Uterus (tissue), 2 donors: ENCODE results near the gene MTARC2.

Experiments used
- POLR2A ChIP-seq, 2 donors: fragments of 450-650 bp; IDR thresholded peaks; one replicate each; pipeline ENCODE4 v1.6.1; 2016; ENCODE audit warnings: antibody characterized with exemption in 2 of 2, mild to moderate bottlenecking in 1 of 2, moderate library complexity in 1 of 2
- TF ChIP-seq, protein P1 (sequence below), 4 experiments: fragments of 200-600 bp in 2 of 4; fragments of 450-650 bp in 2 of 4; sonication (generic) in 2 of 4; IDR thresholded peaks; one replicate each; pipeline ENCODE4 v1.5.1; 2016 to 2019; ENCODE audit warnings: antibody characterized with exemption in 4 of 4, mild to moderate bottlenecking in 2 of 4, moderate library complexity in 1 of 4

DNA sequence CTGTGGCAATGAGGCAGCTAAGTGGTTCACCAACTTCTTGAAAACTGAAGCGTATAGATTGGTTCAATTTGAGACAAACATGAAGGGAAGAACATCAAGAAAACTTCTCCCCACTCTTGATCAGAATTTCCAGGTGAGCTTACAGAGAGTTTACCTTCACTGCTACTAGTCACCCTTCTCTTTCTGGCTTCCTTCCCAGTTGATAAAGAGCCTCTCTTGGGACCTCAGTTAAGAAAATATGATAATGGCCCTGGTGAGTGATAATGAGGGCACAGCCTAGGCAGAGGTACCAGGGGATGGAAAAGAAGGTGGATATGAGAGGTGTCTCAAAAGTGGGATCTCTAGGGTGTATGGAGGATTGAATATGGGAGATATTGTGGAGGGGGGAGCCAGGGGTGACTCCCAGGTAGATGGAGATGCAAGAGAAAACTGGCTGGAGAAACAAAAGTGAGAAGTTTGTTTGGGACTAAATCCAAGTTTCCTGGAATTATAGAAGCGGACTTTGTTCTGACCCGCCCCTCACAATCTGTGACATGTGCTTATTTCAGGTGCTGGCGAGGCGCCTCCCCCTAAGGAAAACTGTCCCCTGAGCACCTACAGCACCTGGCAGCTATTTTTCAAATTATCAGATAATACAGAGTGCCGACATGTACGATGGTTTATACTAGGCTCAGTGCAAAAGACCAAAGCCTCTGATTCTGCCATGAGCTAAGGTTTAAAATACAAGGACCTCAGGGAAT lies 13.7 kb downstream of the MTARC2 start:
- no peak for TF ChIP-seq POLR2A (IDR thresholded peaks at IDR 0.05)
- TF ChIP-seq, protein P1, sequence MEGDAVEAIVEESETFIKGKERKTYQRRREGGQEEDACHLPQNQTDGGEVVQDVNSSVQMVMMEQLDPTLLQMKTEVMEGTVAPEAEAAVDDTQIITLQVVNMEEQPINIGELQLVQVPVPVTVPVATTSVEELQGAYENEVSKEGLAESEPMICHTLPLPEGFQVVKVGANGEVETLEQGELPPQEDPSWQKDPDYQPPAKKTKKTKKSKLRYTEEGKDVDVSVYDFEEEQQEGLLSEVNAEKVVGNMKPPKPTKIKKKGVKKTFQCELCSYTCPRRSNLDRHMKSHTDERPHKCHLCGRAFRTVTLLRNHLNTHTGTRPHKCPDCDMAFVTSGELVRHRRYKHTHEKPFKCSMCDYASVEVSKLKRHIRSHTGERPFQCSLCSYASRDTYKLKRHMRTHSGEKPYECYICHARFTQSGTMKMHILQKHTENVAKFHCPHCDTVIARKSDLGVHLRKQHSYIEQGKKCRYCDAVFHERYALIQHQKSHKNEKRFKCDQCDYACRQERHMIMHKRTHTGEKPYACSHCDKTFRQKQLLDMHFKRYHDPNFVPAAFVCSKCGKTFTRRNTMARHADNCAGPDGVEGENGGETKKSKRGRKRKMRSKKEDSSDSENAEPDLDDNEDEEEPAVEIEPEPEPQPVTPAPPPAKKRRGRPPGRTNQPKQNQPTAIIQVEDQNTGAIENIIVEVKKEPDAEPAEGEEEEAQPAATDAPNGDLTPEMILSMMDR (IDR thresholded peaks at IDR 0.05) = no peak
